MV-4-11 (cell line): ENCODE data around the gene ATXN2L.
"Not testable (repeated sequence)": the region's sequence is repeated elsewhere in the genome, so short reads cannot be mapped to it uniquely, and the experiment has no call there.

Source experiments
- DNase-seq: peaks from one replicate; lab custom pipeline; 2025; lab: John Stamatoyannopoulos, UW

Gene ATXN2L

GRCh38 chr16:28837672-28838557 is 15.1 kb downstream of the ATXN2L start:
- no peak for DNase-seq

GRCh38 chr16:28838558-28838918 is 15.7 kb downstream of the ATXN2L start:
- no peak for DNase-seq

- no peak for DNase-seq
These were observed 16.3 kb downstream of the ATXN2L start for GRCh38 chr16:28839004-28839639.

GRCh38 chr16:28839899-28840298 is 17.1 kb downstream of the ATXN2L start:
- no peak for DNase-seq

GRCh38 chr16:28842696-28843095 is 19.9 kb downstream of the ATXN2L start:
- no peak for DNase-seq

- DNase-seq = no peak
These were observed 21.0 kb downstream of the ATXN2L start for GRCh38 chr16:28843766-28844165.

- DNase-seq = no peak
These were observed 21.6 kb downstream of the ATXN2L start for GRCh38 chr16:28844226-28844885.

- peak; percentile 31 for DNase-seq
These were observed 22.5 kb downstream of the ATXN2L start for GRCh38 chr16:28845293-28845692.

GRCh38 chr16:28845761-28846079 is 22.9 kb downstream of the ATXN2L start:
- DNase-seq = no peak

- peak; percentile 98 for DNase-seq
These were observed 23.5 kb downstream of the ATXN2L start, which contains the start of gene TUFM for GRCh38 chr16:28846080-28846932. TUFM (minus strand) TSS chr16:28846348; CDS start chr16:28846269, 79 bp downstream.

GRCh38 chr16:28846933-28847273 is 24.1 kb downstream of the ATXN2L start:
- DNase-seq = no peak

- no peak for DNase-seq
These were observed 35.6 kb downstream of the ATXN2L start for GRCh38 chr16:28858421-28858820.

- no peak for DNase-seq
These were observed 36.5 kb downstream of the ATXN2L start for GRCh38 chr16:28859326-28859725.

- DNase-seq = no peak
These were observed 41.4 kb downstream of the ATXN2L start for GRCh38 chr16:28863929-28864793.

GRCh38 chr16:28865001-28865688 is 42.3 kb downstream of the ATXN2L start:
- no peak for DNase-seq

GRCh38 chr16:28865722-28866453 is 43.1 kb downstream of the ATXN2L start:
- no peak for DNase-seq

- no peak for DNase-seq
These were observed 43.6 kb downstream of the ATXN2L start for GRCh38 chr16:28866454-28866804.

- no peak for DNase-seq
These were observed 44.4 kb downstream of the ATXN2L start for GRCh38 chr16:28867241-28867640.

- not testable (repeated sequence) for DNase-seq
These were observed 44.8 kb downstream of the ATXN2L start for GRCh38 chr16:28867646-28868045.

- no peak for DNase-seq
These were observed 46.4 kb downstream of the ATXN2L start for GRCh38 chr16:28869201-28869600.
